Epithelial cell of proximal tubule (primary cell): ENCODE measurements around the gene GNG12. TPM values are rescaled to one million over a fixed set of nuclear protein-coding genes. Genes with fewer than 3 reads are reported as not detected.

Experiments
- DNase-seq: peaks from one replicate; pipeline ENCODE4 v3.0.0-alpha.2; 2011; ENCODE audit warnings: low read depth
- H3K4me3 ChIP-seq: 2 replicates; pipeline ENCODE4 v1.5.1; 2011; ENCODE audit warnings: low read depth, mild to moderate bottlenecking, low read length
- total RNA-seq: library from RNA; depleted of rRNA; stranded (reverse); fragments of >200 nt; gene quantifications from 2 replicates; pipeline ENCODE4 v1.2.3, GENCODE V29; 2015
- TF ChIP-seq, protein P1 (sequence below): conservative IDR thresholded peaks from 2 replicates; pipeline ENCODE4 v1.5.1; 2012; ENCODE audit warnings: low read depth, mild to moderate bottlenecking, low read length

The GNG12 gene
- total RNA-seq, 1 donor from 2014 or later = 67.1 TPM

- H3K4me3 ChIP-seq = no peak overlapping the region
- no peak for DNase-seq
These were observed 2.6 kb upstream of the GNG12 start for GRCh38 chr1:67835663-67836452.

DNA sequence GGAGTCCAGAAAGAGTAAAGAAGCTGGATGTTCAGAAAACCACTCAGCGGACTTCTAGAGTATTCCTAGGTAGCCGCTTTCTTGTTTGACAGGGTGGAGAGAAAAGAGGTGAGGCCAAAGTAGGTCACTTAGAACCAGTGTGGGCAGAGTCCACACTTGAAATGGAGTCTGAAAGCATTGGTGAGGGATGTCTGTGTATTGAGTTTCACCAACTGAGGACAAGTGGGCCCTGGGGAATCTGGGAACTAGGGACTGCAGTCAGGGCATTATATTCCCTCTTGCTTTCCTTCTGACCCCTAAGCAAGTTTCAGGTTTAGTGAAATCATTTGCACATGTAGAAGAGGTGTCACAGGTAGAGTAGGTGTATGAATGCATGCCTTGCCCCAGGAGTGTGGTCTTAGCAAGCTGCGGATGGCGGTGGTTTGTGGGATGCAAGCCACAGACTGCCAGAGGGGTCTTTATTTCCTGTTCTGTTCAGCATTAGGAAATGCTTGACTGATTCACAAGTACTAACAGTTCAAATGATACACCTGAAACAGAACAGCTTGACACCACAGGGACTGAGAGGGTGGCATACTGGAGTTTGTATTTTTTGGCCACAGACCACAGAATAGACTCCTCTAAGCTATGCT lies 1.1 kb upstream of the GNG12 start:
- TF ChIP-seq, protein P1, sequence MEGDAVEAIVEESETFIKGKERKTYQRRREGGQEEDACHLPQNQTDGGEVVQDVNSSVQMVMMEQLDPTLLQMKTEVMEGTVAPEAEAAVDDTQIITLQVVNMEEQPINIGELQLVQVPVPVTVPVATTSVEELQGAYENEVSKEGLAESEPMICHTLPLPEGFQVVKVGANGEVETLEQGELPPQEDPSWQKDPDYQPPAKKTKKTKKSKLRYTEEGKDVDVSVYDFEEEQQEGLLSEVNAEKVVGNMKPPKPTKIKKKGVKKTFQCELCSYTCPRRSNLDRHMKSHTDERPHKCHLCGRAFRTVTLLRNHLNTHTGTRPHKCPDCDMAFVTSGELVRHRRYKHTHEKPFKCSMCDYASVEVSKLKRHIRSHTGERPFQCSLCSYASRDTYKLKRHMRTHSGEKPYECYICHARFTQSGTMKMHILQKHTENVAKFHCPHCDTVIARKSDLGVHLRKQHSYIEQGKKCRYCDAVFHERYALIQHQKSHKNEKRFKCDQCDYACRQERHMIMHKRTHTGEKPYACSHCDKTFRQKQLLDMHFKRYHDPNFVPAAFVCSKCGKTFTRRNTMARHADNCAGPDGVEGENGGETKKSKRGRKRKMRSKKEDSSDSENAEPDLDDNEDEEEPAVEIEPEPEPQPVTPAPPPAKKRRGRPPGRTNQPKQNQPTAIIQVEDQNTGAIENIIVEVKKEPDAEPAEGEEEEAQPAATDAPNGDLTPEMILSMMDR = no peak
- DNase-seq = no peak
- no peak overlapping the region for H3K4me3 ChIP-seq

More at GRCh38 chr1:67835663-67836452, 2.6 kb upstream of the GNG12 start:
- TF ChIP-seq, protein P1 = no peak

DNA sequence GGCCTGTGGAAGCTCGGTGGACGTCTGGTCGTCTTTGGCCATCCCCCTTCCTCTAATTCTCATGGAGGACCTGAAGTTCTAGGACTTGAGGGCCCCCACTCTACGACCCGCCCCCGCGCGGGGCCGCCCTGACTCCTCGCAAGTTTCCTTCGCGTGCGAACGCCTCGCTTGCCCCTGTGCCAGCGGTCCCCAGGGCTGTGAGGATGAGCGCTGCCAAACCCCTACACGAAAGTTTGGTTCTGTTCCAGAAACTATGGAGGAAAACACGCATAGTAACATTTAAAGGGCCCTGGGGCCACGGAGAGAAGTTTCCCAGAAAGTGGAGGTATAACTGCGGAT lies 304 bp upstream of the GNG12 start:
- TF ChIP-seq, protein P1 = no peak
- H3K4me3 ChIP-seq = peak overlapping the region; percentile 87
- DNase-seq = no peak

DNA sequence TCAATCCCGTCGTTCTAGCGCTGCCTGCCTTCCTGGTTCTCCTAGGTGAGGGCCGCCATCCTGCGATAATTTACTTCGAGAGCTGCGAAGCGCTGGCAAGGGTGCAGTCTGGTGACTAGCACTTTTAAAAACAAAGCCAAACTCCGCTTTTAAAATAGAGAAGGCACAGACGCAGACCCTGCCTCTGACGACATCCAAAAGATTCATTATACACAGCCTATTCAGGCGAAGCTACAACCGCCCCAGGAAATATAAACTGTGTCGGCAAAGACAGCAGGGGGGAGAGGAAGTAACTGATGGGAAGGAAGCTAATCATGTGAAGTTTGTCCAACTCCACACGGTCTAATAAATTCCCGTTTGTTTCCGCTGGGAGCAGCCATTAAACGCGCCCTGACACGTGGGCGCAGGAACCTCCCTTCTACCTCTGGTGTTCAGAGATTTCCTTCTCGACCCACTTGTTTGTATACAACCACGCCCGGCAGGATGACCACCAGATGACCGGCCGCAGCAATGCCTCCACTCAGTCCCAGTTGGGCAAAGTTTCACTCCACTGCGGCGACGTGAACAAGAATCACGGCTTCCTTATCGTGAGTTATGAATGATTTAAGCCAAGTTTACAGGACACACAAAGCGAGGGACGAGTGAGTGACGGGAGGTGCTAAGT lies 1.3 kb downstream of the GNG12 start:
- TF ChIP-seq, protein P1 = no peak
- no peak for DNase-seq
- peak overlapping the region; percentile 87 for H3K4me3 ChIP-seq

- H3K4me3 ChIP-seq = peak overlapping the region; percentile 87
- no peak for DNase-seq
- TF ChIP-seq, protein P1 = no peak
These were observed 2.1 kb downstream of the GNG12 start for GRCh38 chr1:67830928-67831830.

DNA sequence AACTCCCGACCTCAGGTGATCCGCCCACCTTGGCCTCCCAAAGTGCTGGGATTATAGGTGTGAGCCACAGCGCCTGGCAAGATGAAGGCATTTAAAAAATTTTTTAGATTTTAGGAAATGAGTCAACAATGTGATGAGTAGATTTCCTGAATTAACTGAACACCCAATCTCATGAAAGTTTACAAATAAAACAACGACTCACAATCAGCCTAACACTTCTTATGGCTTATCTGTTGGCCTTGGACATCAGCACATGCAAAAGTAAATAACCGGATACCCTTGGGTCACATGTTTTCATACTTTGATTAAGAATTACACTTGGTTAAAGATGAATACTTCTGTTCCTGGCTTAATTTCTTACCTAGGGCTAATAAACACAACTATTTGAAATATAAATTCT lies 3.0 kb downstream of the GNG12 start:
- no peak for DNase-seq
- peak overlapping the region; percentile 87 for H3K4me3 ChIP-seq
- TF ChIP-seq, protein P1 = no peak
